CD4-positive, CD25-positive, alpha-beta regulatory T cell (primary cell): ENCODE data around the gene PDE6D. TPM values are rescaled to one million over a fixed set of nuclear protein-coding genes. Genes with fewer than 3 reads are reported as not detected.

ENCODE experiments used
- ATAC-seq, 2 donors: fragments of 150-1000 bp; cut with Tn5 transposase; one replicate each; pipeline ENCODE4 v1.10.0; 2021; ENCODE audit warnings: low read depth in 2 of 2, moderate number of reproducible peaks in 2 of 2, moderate library complexity in 1 of 2
- DNase-seq, 3 donors: peaks; one replicate each; pipeline versions ENCODE4 v3.0.0 to v3.0.0-alpha.2; 2012 to 2022; ENCODE audit warnings: mixed read lengths in 1 of 3
- H3K27ac ChIP-seq: one replicate; pipeline ENCODE4 v1.7.0; 2013; ENCODE audit warnings: mild to moderate bottlenecking, low read length; ENCODE audit not compliant: insufficient read depth, poor library complexity, severe bottlenecking
- H3K27me3 ChIP-seq: one replicate; pipeline ENCODE4 v1.7.0; 2013; ENCODE audit warnings: low read length; ENCODE audit not compliant: control insufficient read depth, insufficient read depth
- H3K36me3 ChIP-seq: one replicate; pipeline ENCODE4 v1.7.0; 2013; ENCODE audit warnings: mild to moderate bottlenecking, low read length, moderate library complexity; ENCODE audit not compliant: control insufficient read depth, insufficient read depth
- H3K4me1 ChIP-seq: 2 replicates; pipeline ENCODE4 v1.7.0; 2013; ENCODE audit warnings: mild to moderate bottlenecking, low read length; ENCODE audit not compliant: insufficient read depth, control insufficient read depth, poor library complexity, severe bottlenecking
- H3K4me3 ChIP-seq: one replicate; pipeline ENCODE4 v1.7.0; 2013; ENCODE audit warnings: low read depth, mild to moderate bottlenecking, low read length, moderate library complexity
- H3K9me3 ChIP-seq, 2 experiments: 1 replicate in 1 of 2; 2 replicates in 1 of 2; pipeline ENCODE4 v1.7.0; 2013; ENCODE audit warnings: low read length in 2 of 2, mild to moderate bottlenecking in 1 of 2, moderate library complexity in 1 of 2; ENCODE audit not compliant: control insufficient read depth in 2 of 2
- H3K27ac Mint-ChIP-seq, 3 donors: one replicate each; pipeline ENCODE4 v1.8.0; 2020 to 2022; ENCODE audit warnings: mild to moderate bottlenecking in 3 of 3, mixed read lengths in 3 of 3, moderate library complexity in 2 of 3
- H3K27me3 Mint-ChIP-seq: one replicate; pipeline ENCODE4 v1.8.0; 2022; ENCODE audit warnings: mild to moderate bottlenecking, mixed read lengths
- H3K36me3 Mint-ChIP-seq: one replicate; pipeline ENCODE4 v1.8.0; 2020; ENCODE audit warnings: mixed read lengths
- H3K4me1 Mint-ChIP-seq, 4 donors: one replicate each; pipeline ENCODE4 v1.8.0; 2020 to 2022; ENCODE audit warnings: mixed read lengths in 4 of 4, mild to moderate bottlenecking in 1 of 4
- H3K4me3 Mint-ChIP-seq, 4 donors: one replicate each; pipeline ENCODE4 v1.8.0; 2020 to 2022; ENCODE audit warnings: mild to moderate bottlenecking in 4 of 4, mixed read lengths in 4 of 4, moderate library complexity in 3 of 4
- H3K9me3 Mint-ChIP-seq, 7 donors: one replicate each; pipeline ENCODE4 v1.8.0; 2020 to 2022; ENCODE audit warnings: mixed read lengths in 7 of 7, mild to moderate bottlenecking in 3 of 7, moderate library complexity in 2 of 7
- polyA plus RNA-seq, 4 donors: library from polyadenylated mRNA; unstranded; fragments of 300-500 nt; fragmentation: Illumina TruSeq; gene quantifications; one replicate each; pipeline ENCODE4 v1.2.3, GENCODE V29; 2021
- total RNA-seq: library from RNA; stranded (reverse); gene quantifications from one replicate; pipeline ENCODE4 v1.2.3, GENCODE V29; 2022

Gene PDE6D
- total and polyA plus RNA-seq, 5 donors from 2014 or later: 25.7 to 82.2 (median 59.5) TPM

DNA sequence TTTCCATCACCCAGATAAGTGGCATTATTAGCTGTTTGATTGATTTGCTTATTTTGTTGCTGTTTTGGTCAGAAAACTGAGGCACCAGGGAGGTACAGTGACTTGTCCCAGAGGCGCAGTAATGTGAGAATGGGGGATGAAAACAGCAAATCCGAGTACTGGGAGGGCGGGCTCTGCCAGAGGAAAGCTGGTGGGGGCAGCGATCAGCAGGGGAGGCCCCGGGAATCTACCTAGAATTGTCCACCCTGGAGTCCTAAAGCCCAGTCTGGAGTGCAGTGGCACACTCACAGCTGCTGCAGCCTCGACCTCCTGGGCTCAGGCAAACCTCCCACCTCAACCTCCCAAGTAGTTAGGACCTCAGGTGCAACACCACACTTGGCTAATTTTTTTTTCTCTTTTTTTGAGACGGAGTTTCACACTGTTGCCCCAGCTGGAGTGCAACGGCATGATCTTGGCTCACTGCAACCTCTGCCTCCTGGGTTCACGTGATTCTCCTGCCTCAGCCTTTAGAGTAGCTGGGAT, 89.8 kb downstream of the PDE6D start:
- Histone ChIP-seq H3K27me3 (no peaks in the 10 kb centered on the region), H3K9me3 (no peaks in the 10 kb centered on the region), H3K4me3 (no peak overlapping the region), H3K36me3 (no peaks in the 10 kb centered on the region), H3K4me1 (no peaks in the 10 kb centered on the region), H3K27ac (no peak overlapping the region)
- H3K4me1 Mint-ChIP-seq: peaks cover 0 to 5% (median 4%) of the 10 kb centered on the region in 4 donors
- H3K36me3 Mint-ChIP-seq: no peaks in the 10 kb centered on the region
- no peak for DNase-seq
- H3K9me3 Mint-ChIP-seq: no peaks in the 10 kb centered on the region
- peaks cover 3% of the 10 kb centered on the region for H3K27me3 Mint-ChIP-seq
- H3K27ac Mint-ChIP-seq: no peak overlapping the region
- ATAC-seq: no peak
- no peak overlapping the region for H3K4me3 Mint-ChIP-seq

DNA sequence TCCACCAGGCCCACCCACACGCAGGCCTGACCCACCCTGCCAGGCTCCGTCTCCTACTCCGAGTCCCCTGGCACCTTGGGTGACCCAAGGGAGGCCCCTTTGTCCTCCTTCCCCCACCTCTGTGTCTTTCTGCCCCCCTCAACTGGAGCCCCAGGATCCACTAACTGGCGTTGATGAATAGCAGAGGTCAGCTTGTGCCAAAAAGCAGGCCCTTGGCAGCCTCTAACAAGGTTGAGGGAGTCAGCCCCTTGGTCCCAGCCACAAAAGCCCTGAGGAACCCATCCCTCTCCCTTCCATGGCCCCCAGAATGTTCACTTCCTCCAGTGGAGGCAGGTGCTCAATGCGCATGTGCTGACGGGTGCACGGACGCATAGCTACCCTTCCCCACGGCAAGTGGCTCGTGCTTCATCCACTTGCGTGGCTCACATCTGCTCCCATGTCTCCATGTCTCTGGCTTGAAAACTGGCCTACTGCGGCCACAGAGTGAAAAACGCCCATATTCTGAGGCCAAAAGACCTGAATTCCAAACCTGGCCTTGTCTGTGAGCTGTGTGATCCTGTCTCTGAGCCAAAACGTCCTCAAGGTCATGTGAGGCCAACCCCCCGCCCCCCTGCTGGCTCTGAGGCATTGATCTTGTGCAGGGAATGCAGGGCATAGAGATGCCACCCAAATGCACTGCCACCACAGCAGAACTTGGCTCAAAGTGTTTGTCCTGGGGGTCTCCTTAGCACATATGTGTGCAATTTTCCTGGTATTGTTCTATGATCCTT, 91.8 kb downstream of the PDE6D start:
- peaks cover 0 to 5% (median 4%) of the 10 kb centered on the region in 4 donors for H3K4me1 Mint-ChIP-seq
- Histone ChIP-seq H3K4me3 (no peak overlapping the region), H3K27ac (no peak overlapping the region), H3K9me3 (no peaks in the 10 kb centered on the region), H3K36me3 (no peaks in the 10 kb centered on the region), H3K27me3 (no peaks in the 10 kb centered on the region), H3K4me1 (no peaks in the 10 kb centered on the region)
- DNase-seq (no peak), ATAC-seq (no peak)
- no peaks in the 10 kb centered on the region for H3K9me3 Mint-ChIP-seq
- H3K4me3 Mint-ChIP-seq: no peak overlapping the region
- H3K36me3 Mint-ChIP-seq: no peaks in the 10 kb centered on the region
- no peak overlapping the region for H3K27ac Mint-ChIP-seq
- H3K27me3 Mint-ChIP-seq: no peaks in the 10 kb centered on the region

DNA sequence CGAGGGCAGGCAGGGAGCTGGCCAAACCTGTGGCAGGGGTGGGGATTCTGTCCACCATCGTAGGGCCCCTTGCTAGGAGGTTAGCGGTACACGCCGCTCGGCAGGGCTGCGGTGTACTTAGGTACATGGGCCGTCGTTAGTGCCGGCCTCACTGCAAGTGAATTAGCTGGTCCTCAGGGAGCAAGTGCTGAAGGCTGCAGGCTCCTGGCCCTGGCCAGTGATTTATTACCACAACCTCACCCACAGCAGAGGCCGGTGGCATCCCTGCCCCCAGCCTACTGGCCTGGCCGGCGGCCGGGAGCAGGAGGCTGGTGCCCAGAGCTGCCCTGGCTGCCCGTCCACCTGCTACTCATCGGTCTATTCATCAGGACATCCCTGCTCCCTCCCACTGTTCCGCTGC, 92.4 kb downstream of the PDE6D start:
- Histone ChIP-seq H3K27me3 (no peaks in the 10 kb centered on the region), H3K4me3 (no peak overlapping the region), H3K27ac (no peak overlapping the region), H3K9me3 (no peaks in the 10 kb centered on the region), H3K4me1 (no peaks in the 10 kb centered on the region), H3K36me3 (no peaks in the 10 kb centered on the region)
- Mint-ChIP-seq H3K9me3 (no peaks in the 10 kb centered on the region), H3K4me3 (no peak overlapping the region), H3K36me3 (no peaks in the 10 kb centered on the region), H3K27ac (no peak overlapping the region), H3K27me3 (no peaks in the 10 kb centered on the region), H3K4me1 (peaks cover 0 to 5% (median 4%) of the 10 kb centered on the region in 4 donors)
- DNase-seq (no peak), ATAC-seq (no peak)

DNA sequence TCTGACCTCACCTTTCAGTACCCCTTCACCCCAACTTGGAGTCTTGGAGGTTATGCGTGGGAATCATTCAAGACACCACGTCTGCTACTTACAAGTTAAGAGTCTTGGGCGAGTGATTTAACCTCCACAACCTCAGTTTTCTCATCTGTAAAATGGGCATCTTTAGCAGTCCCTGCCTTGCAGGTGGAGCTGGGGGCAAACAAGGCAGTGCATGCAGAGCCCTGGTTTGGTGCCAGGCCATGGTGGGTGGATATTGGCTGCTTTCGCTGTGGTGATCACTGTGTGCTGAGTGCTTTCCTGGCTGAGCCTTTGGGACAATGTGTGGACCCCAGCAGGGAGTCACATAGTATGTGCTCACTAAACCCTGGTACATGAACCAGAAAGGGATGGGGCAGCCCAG, 93.1 kb downstream of the PDE6D start:
- H3K4me3 ChIP-seq: no peak overlapping the region
- H3K4me3 Mint-ChIP-seq: no peak overlapping the region
- no peaks in the 10 kb centered on the region for H3K36me3 Mint-ChIP-seq
- H3K27ac ChIP-seq: no peak overlapping the region
- H3K36me3 ChIP-seq: no peaks in the 10 kb centered on the region
- H3K9me3 Mint-ChIP-seq: no peaks in the 10 kb centered on the region
- H3K27me3 ChIP-seq: no peaks in the 10 kb centered on the region
- H3K4me1 ChIP-seq: no peaks in the 10 kb centered on the region
- peaks cover 0 to 5% (median 4%) of the 10 kb centered on the region in 4 donors for H3K4me1 Mint-ChIP-seq
- H3K27me3 Mint-ChIP-seq: no peaks in the 10 kb centered on the region
- DNase-seq (no peak), ATAC-seq (no peak)
- H3K9me3 ChIP-seq: no peaks in the 10 kb centered on the region
- H3K27ac Mint-ChIP-seq: no peak overlapping the region

DNA sequence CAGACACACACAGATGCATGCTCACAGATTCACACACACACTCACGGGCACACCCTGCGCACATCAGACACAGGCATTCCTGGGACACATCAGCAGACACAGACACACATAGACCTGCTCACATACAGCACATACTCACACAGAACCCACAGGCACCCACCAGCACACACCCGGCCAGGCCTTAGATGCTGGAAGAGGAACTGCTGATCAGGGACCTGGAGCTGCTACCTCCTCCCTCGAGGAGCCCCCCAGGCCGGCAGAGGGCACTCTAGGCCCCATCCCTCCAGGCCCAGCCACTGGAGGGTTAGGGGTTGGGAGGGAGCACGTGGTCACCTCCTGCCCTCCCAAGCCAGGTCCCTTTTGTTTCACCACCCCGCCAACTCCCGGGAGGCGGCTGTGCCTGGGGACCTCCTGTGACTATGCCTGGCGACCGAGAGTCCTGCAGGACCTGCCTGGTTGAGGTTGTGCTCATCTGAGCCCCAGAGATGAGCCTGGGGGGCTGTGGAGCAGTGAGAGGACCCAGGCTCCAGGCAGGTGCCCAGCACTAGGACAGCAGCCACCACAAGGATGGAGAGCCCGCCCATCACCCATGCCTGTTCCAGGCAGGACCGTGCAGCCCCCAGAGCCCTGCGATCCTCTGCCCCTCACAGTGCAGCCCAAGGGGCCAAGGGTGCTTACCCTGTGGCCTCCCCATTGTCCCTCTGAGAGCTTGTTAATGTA, 93.8 kb downstream of the PDE6D start:
- Histone ChIP-seq H3K9me3 (no peaks in the 10 kb centered on the region), H3K4me1 (no peaks in the 10 kb centered on the region), H3K36me3 (no peaks in the 10 kb centered on the region), H3K27me3 (no peaks in the 10 kb centered on the region), H3K27ac (no peak overlapping the region), H3K4me3 (no peak overlapping the region)
- H3K4me1 Mint-ChIP-seq: peaks cover 0 to 7% (median 4%) of the 10 kb centered on the region in 4 donors
- DNase-seq (peak; percentile 38 to 65 (median 63)), ATAC-seq (peak; percentile 81 to 82)
- peaks cover 0 to 2% (median 0%) of the 10 kb centered on the region in 7 donors for H3K9me3 Mint-ChIP-seq
- H3K36me3 Mint-ChIP-seq: no peaks in the 10 kb centered on the region
- H3K4me3 Mint-ChIP-seq: peak overlapping the region in 1 of 4 donors; percentile 35
- peak overlapping the region in 1 of 3 donors; percentile 44 for H3K27ac Mint-ChIP-seq
- peaks cover 7% of the 10 kb centered on the region for H3K27me3 Mint-ChIP-seq

DNA sequence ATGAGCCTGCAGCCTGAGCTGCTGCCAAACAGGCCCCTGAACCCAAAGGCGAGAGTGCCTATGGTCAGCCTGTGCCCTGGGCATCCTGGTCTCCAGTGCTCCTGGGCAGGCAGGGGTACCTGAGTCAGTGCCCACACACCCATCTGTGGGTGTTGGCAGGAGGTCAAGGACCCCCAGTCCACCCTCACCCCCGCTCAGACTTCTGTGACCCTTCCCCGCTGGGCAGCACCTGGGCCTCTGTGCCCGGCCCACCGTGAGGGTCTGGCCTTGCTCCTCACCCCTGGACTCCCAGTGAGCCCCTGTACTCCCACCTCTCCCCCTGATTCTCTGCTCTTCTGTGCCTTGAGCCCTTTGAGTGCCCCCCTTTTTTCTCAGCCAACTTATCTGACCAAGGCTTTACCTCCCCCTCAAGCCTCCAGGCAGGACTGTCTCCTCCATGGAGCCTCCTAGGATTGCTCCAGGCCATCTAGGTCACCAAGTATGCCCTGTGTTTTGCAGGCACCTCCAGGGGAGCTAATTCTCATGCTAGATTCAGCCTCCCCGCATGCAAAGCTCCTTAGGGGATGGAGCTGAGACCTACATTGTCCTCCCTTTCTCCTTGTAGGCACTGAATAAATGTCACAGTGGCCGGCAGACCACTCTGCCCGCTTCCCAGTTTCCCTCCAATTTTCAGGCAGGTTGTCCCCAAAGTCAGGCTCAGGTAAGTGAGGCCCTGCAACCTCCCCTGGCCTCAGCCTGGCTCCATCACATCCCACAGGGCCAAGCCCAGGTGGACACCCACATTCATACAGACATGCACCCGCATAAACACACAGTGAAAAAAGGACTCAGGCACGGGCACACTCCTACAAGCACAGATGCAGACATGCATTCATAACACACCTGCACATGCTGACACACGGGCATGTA, 94.6 kb downstream of the PDE6D start:
- Mint-ChIP-seq H3K4me1 (peaks cover 0 to 11% (median 4%) of the 10 kb centered on the region in 4 donors), H3K4me3 (peak overlapping the region in 2 of 4 donors; percentile 35 to 77), H3K36me3 (no peaks in the 10 kb centered on the region), H3K27ac (no peak overlapping the region), H3K9me3 (peaks cover 0 to 2% (median 0%) of the 10 kb centered on the region in 7 donors), H3K27me3 (peaks cover 13% of the 10 kb centered on the region)
- no peak overlapping the region for H3K4me3 ChIP-seq
- H3K27me3 ChIP-seq: no peaks in the 10 kb centered on the region
- H3K27ac ChIP-seq: no peak overlapping the region
- H3K4me1 ChIP-seq: no peaks in the 10 kb centered on the region
- no peak for DNase-seq
- H3K9me3 ChIP-seq: no peaks in the 10 kb centered on the region
- H3K36me3 ChIP-seq: no peaks in the 10 kb centered on the region
- ATAC-seq: no peak
